NCI-H524 treated with DMSO at 0.1 percent for 48 hours (cell line): ENCODE data around the gene NDUFA13.
"Not testable (repeated sequence)": the region's sequence is repeated elsewhere in the genome, so short reads cannot be mapped to it uniquely, and the experiment has no call there.

Source experiments
- DNase-seq: peaks from one replicate; lab custom pipeline; 2025; lab: John Stamatoyannopoulos, UW

NDUFA13 gene

GRCh38 chr19:19515642-19516519, at the start of gene NDUFA13:
TSS of gene NDUFA13 (plus strand) at chr19:19516225. CDS start at chr19:19516239, 14 bp downstream.
- peak; percentile 64 for DNase-seq

GRCh38 chr19:19468424-19469050, 47.5 kb upstream of the NDUFA13 start:
- no peak for DNase-seq

GRCh38 chr19:19470579-19470978, 45.4 kb upstream of the NDUFA13 start:
- no peak for DNase-seq

- DNase-seq: no peak
Measured at GRCh38 chr19:19471682-19472081, 44.3 kb upstream of the NDUFA13 start.

GRCh38 chr19:19472106-19472505, 43.9 kb upstream of the NDUFA13 start:
- not testable (repeated sequence) for DNase-seq

- DNase-seq: no peak
Measured at GRCh38 chr19:19475015-19475765, 40.8 kb upstream of the NDUFA13 start.

GRCh38 chr19:19475849-19476828, 39.9 kb upstream of the NDUFA13 start:
- no peak for DNase-seq

- no peak for DNase-seq
Measured at GRCh38 chr19:19477705-19478383, 38.2 kb upstream of the NDUFA13 start.

- no peak for DNase-seq
Measured at GRCh38 chr19:19480688-19481087, 35.3 kb upstream of the NDUFA13 start.

GRCh38 chr19:19482809-19483596, 33.0 kb upstream of the NDUFA13 start:
- DNase-seq: no peak

GRCh38 chr19:19485161-19485997, 30.6 kb upstream of the NDUFA13 start:
- DNase-seq: no peak

GRCh38 chr19:19485998-19486290, 30.1 kb upstream of the NDUFA13 start:
- DNase-seq: no peak

GRCh38 chr19:19486343-19487076, 29.5 kb upstream of the NDUFA13 start:
- DNase-seq: no peak

GRCh38 chr19:19487077-19487949, 28.7 kb upstream of the NDUFA13 start:
- no peak for DNase-seq

GRCh38 chr19:19487950-19488874, 27.8 kb upstream of the NDUFA13 start:
- no peak for DNase-seq

- DNase-seq: no peak
Measured at GRCh38 chr19:19488875-19489690, 26.9 kb upstream of the NDUFA13 start.
